GM23248 (cell line): ENCODE results near the gene STARD13. TPM values are rescaled to one million over a fixed set of nuclear protein-coding genes. Genes with fewer than 3 reads are reported as not detected.

ENCODE experiments used
- DNase-seq: peaks from one replicate; pipeline ENCODE4 v3.0.0-alpha.2; 2015
- H2AFZ ChIP-seq: fragments of 200-600 bp; sonication (generic); 2 replicates; pipeline ENCODE4 v1.6.1; 2016; ENCODE audit warnings: antibody characterized with exemption
- H3F3A ChIP-seq: fragments of 200-600 bp; sonication (generic); 2 replicates; pipeline ENCODE4 v1.6.1; 2016; ENCODE audit warnings: mild to moderate bottlenecking, antibody characterized with exemption, mixed run types; ENCODE audit not compliant: insufficient read depth
- H3K27ac ChIP-seq: fragments of 200-600 bp; sonication (generic); 2 replicates; pipeline ENCODE4 v1.5.1; 2016; ENCODE audit warnings: mild to moderate bottlenecking
- H3K27me3 ChIP-seq: fragments of 200-600 bp; sonication (generic); replicated peaks from 2 replicates; pipeline ENCODE4 v1.6.1; 2016; ENCODE audit warnings: mild to moderate bottlenecking; ENCODE audit not compliant: insufficient read depth
- H3K36me3 ChIP-seq: fragments of 200-600 bp; sonication (generic); 2 replicates; pipeline ENCODE4 v1.6.1; 2016; ENCODE audit warnings: low read depth, mild to moderate bottlenecking
- H3K4me1 ChIP-seq: fragments of 200-600 bp; sonication (generic); 2 replicates; pipeline ENCODE4 v1.6.1; 2016; ENCODE audit warnings: mild to moderate bottlenecking; ENCODE audit not compliant: insufficient read depth
- H3K4me2 ChIP-seq: fragments of 200-600 bp; sonication (generic); one replicate; pipeline ENCODE4 v1.6.1; 2016; ENCODE audit warnings: mild to moderate bottlenecking; ENCODE audit not compliant: unreplicated experiment
- H3K4me3 ChIP-seq: fragments of 200-600 bp; sonication (generic); 2 replicates; pipeline ENCODE4 v1.5.1; 2016; ENCODE audit warnings: mild to moderate bottlenecking
- H3K79me2 ChIP-seq: fragments of 200-600 bp; sonication (generic); 2 replicates; pipeline ENCODE4 v1.6.1; 2016; ENCODE audit warnings: mild to moderate bottlenecking; ENCODE audit not compliant: insufficient read depth
- H3K9ac ChIP-seq: fragments of 200-600 bp; sonication (generic); 2 replicates; pipeline ENCODE4 v1.6.1; 2016; ENCODE audit warnings: mild to moderate bottlenecking
- H3K9me2 ChIP-seq: fragments of 200-600 bp; sonication (generic); 2 replicates; pipeline ENCODE4 v1.6.1; 2016; ENCODE audit warnings: mixed run types, mild to moderate bottlenecking, moderate library complexity; ENCODE audit not compliant: insufficient read depth
- H3K9me3 ChIP-seq: fragments of 200-600 bp; sonication (generic); one replicate; pipeline ENCODE4 v1.6.1; 2017; ENCODE audit warnings: low read depth
- H4K20me1 ChIP-seq: fragments of 200-600 bp; sonication (generic); 2 replicates; pipeline ENCODE4 v1.6.0; 2016; ENCODE audit not compliant: insufficient read depth
- EZH2 ChIP-seq: fragments of 200-600 bp; sonication (generic); IDR thresholded peaks from 2 replicates; pipeline ENCODE4 v1.6.1; 2018; ENCODE audit warnings: antibody characterized with exemption, mild to moderate bottlenecking; ENCODE audit not compliant: insufficient read depth, poor library complexity, severe bottlenecking
- EZH2phosphoT487 ChIP-seq: fragments of 200-600 bp; sonication (generic); IDR thresholded peaks from 2 replicates; pipeline ENCODE4 v1.6.1; 2018; ENCODE audit warnings: antibody characterized with exemption, moderate library complexity, mild to moderate bottlenecking, low read depth; ENCODE audit not compliant: insufficient read depth
- WGBS, 2 experiments: methylation state at CpG; one replicate each; pipeline ENCODE4 v1.1.6; 2015 to 2017; ENCODE audit warnings: low lambda C conversion rate in 2 of 2, low coverage in 1 of 2; ENCODE audit errors: missing lambda C conversion rate in 2 of 2; 5-methylcytosine and 5-hydroxymethylcytosine counted together
- in situ Hi-C: fragments of 300-500 bp; cut with MboI; formaldehyde crosslinking; loops from 2 replicates; pipeline ENCODE4 v1.15.0; 2020
- polyA plus RNA-seq: library from polyadenylated mRNA; unstranded; fragments of >200 nt; fragmentation: Nextera tagmentation; extraction: Ambion mirVana; gene quantifications from 2 replicates; pipeline ENCODE4 v1.2.1, GENCODE V29; 2016
- total RNA-seq: library from RNA; depleted of rRNA; stranded (reverse); fragments of >200 nt; shearing (Covaris generic); gene quantifications from 2 replicates; pipeline ENCODE4 v1.2.3, GENCODE V29; 2014

STARD13 gene
- total and polyA plus RNA-seq, 2 experiments from 2014 or later = 13.8 to 16.6 TPM

DNA sequence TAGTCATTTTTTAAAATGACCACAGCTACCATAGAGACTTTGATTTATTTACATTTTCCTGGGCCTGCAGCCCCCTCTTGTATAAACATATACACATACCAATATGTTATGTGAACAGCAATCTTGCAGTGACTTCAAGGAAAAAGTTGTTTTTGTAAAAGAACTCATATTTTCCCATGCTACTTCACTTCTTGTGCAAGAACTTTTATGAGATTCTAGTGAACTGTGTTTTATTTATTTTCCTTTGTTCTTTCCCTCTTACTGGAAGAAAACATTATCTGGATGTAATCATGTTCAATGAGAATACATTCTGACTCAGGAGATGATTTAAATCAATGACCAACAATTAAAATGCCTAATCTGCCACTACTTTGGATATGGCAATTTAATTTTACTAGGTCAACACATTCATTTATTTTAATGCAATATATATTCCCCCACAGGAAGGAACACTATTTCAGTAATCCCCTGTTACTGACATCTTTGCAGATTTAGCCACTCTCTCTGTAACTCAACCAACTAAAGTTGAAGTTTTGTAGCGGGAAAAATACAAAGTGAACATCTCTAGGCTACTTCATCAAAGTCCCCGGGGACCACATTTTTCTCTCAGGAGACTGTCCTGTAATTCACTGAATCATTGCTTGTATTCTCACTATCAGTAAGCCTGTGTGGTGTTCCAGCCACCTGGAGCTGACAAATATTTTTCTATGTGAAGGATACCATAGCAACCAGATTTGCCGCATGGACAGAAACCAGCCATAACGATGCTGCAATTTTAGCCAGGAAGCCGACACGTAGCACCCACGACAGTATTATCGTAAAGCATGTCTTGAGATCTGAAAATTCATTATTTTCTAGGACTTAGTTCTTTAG is 90.5 kb downstream of the STARD13 start:
- H3K4me2 ChIP-seq = peak overlapping the region; percentile 66
- peaks cover 46% of the 10 kb centered on the region for H3K4me1 ChIP-seq
- H3K27me3 ChIP-seq = no peaks in the 10 kb centered on the region
- no peaks in the 10 kb centered on the region for H3K9me2 ChIP-seq
- peak overlapping the region; percentile 88 for H3K27ac ChIP-seq
- peak overlapping the region; percentile 43; the same call in 1 of the 2 replicates for H3K4me3 ChIP-seq
- H3K9ac ChIP-seq = peak overlapping the region; percentile 76
- H3F3A ChIP-seq = peaks cover 21% of the 10 kb centered on the region; the same call in 1 of the 2 replicates
- 75 to 76% methylated on average over 8 of the region's 8 CpGs for WGBS, 2 experiments
- H4K20me1 ChIP-seq = no peaks in the 10 kb centered on the region
- DNase-seq = peak; percentile 84
- TF ChIP-seq EZH2phosphoT487 = peak; percentile 64; the same call in 1 of the 2 replicates
- no peak for TF ChIP-seq EZH2
- H3K36me3 ChIP-seq = no peaks in the 10 kb centered on the region
- H3K9me3 ChIP-seq = no peaks in the 10 kb centered on the region
- H2AFZ ChIP-seq = no peak overlapping the region
- in situ Hi-C loops = no loop called here
- H3K79me2 ChIP-seq = peaks cover 97% of the 10 kb centered on the region

DNA sequence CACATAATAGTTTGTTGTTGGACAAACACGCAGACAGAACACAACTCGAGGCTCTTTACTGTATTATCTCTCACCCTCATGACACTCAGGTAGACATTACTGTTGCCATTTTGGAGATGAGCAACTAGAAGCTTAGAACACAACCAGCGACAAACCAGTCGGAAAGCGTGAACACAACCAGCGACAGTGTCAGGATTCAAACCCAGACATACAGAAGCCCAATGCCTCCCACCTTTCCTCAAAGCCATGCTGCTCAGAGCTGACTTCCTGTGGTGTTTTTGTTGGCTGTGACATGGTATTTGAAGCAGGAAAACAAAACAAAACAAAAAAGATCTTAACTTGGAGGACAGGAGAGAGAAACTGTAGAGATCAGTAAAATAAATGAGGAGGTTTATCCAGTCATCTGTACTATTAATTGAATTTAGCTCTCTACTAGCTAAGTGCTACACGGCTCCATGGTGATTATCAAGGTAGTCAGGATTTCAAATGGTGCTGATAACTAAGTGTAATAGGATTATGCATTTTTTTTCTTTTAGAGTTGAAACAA is 92.1 kb downstream of the STARD13 start:
- Histone ChIP-seq H4K20me1 (no peaks in the 10 kb centered on the region), H3K36me3 (no peaks in the 10 kb centered on the region), H3K27me3 (no peaks in the 10 kb centered on the region), H3K4me3 (no peak overlapping the region), H3K9me2 (no peaks in the 10 kb centered on the region), H3K9me3 (no peaks in the 10 kb centered on the region), H3K4me2 (peak overlapping the region; percentile 66), H3K79me2 (peaks cover 97% of the 10 kb centered on the region), H3K4me1 (peaks cover 53% of the 10 kb centered on the region), H3K9ac (peak overlapping the region; percentile 76; the same call in 1 of the 2 replicates), H3F3A (peaks cover 21% of the 10 kb centered on the region; the same call in 1 of the 2 replicates), H3K27ac (peak overlapping the region; percentile 88), H2AFZ (no peak overlapping the region)
- WGBS, 2 experiments = 91 to 93% methylated on average over 7 of the region's 7 CpGs
- no peak for DNase-seq
- TF ChIP-seq EZH2phosphoT487 (no peak), EZH2 (no peak)
- in situ Hi-C loops = no loop called here

DNA sequence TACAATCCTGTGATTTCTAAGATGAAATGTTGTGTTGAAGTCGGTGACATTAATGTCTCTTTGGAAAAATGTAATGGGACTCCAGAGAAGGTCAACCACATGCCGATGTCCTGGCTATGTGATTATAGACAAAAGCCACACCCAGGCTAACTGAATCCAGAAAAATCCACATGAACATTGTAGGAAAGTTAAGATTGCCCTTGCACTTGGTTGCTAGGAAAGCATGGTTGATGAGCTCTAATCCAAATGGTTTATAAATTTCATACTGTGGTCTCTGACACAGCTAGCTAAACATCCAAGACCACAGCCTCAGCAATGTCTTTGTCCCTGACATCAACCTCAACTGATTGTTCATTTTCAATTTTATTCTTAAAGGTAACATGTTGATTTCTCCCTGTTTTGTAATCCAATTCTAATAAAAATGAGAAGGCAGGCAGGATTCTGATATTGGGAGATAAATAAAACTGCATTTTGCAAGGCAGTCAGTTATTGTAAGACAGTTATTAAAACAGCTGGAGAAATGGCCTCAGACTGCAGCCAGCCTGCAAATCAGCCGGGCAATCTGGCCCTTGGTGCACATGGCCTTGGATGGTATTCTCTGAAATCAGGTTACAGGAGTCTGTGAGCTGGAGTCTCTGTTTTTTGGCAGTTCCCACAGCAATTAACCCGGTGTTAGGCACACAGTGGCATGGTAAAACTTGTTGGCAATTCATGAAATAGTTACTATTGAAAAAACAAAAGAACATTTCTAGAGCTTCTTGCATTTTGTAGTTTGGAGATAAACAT is 93.9 kb downstream of the STARD13 start:
- Histone ChIP-seq H3K27ac (peak overlapping the region; percentile 17; the same call in 1 of the 2 replicates), H3K36me3 (no peaks in the 10 kb centered on the region), H4K20me1 (no peaks in the 10 kb centered on the region), H3K4me3 (no peak overlapping the region), H3K4me1 (peaks cover 67% of the 10 kb centered on the region), H3F3A (peaks cover 29% of the 10 kb centered on the region), H3K4me2 (no peak overlapping the region), H2AFZ (no peak overlapping the region), H3K9me3 (no peaks in the 10 kb centered on the region), H3K79me2 (peaks cover 95% of the 10 kb centered on the region), H3K9ac (no peak overlapping the region), H3K27me3 (no peaks in the 10 kb centered on the region), H3K9me2 (no peaks in the 10 kb centered on the region)
- no peak for TF ChIP-seq EZH2
- TF ChIP-seq EZH2phosphoT487 = no peak
- DNase-seq = peak; percentile 36
- 35 to 45% methylated on average over 4 of the region's 4 CpGs for WGBS, 2 experiments
- in situ Hi-C loops = no loop called here

DNA sequence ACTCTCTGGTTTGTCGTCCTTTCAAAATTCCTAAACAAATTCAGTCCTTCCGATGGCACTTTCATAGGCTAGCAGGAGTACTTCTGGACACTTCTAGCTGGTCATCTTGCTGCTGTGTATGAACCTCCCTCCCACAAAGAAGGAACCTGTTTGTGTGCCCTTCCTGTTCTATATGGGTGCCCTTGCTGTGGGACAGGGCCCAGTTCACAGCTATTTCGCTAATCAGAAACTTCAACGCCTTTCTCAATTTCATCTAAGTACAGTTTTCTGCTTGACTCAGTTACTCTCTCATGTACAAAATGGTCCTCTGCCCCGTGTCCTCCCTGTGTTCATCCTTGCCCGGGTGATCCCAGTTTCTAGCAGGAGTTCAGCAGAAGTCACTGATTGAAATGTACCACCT is 96.1 kb downstream of the STARD13 start:
- Histone ChIP-seq H3K9ac (no peak overlapping the region), H3K4me1 (peaks cover 60% of the 10 kb centered on the region), H3K27me3 (no peaks in the 10 kb centered on the region), H3K4me2 (no peak overlapping the region), H2AFZ (no peak overlapping the region), H3K9me2 (no peaks in the 10 kb centered on the region), H3K9me3 (no peaks in the 10 kb centered on the region), H3F3A (peaks cover 25% of the 10 kb centered on the region), H3K36me3 (no peaks in the 10 kb centered on the region; the same call in 1 of the 2 replicates), H4K20me1 (0 out of 2 replicates have a peak, but pooled peaks cover 5% of the 10 kb centered on the region), H3K27ac (no peak overlapping the region), H3K4me3 (no peak overlapping the region), H3K79me2 (peaks cover 98% of the 10 kb centered on the region)
- WGBS, 2 experiments = 87 to 94% methylated on average over 6 of the region's 6 CpGs
- no peak for DNase-seq
- TF ChIP-seq EZH2 (no peak), EZH2phosphoT487 (no peak)
- in situ Hi-C loops = no loop called here
